ENCODE results near the gene RANBP1. TPM values are rescaled to one million over a fixed set of nuclear protein-coding genes. Genes with fewer than 3 reads are reported as not detected.

Gene RANBP1
- total and polyA plus RNA-seq, 2 of the 8 experiments (the other 6 are each of a cell fraction or from before 2014, with no cell fraction given), result 343 to 484 TPM

DNA sequence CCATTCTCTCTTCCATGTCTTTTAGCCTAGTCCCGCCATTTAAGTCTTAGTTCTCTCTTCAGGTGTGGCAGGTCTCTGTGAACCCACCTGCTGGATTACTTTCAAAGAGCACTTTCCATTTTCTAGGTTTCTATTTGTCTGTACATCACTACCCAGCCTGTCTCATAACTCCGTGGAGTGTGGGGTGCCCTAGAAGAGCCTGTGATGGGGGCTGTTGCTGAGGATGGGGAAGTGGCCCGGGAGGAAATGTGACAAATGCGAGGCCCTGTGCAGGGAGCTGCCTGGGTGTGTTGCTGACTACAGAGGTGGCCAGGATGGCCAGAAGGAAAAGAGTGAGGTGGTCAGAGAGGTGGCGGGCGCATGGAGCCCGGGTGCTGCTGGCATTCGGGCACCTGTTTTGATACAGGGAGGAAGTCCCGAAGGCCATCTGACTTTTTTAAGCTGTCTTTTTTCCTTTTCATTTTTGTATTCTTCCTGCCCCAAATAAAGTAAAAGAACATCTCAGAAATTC is 25.1 kb upstream of the RANBP1 start:
- Histone ChIP-seq H3K9me3 (ENCODE audit: insufficient read depth in 2 of 2, low read depth in 1 of 2, low read length in 1 of 2) (no peaks in the 10 kb centered on the region; a peak in 1 of 4 replicates), H3K18ac (ENCODE audit: extremely low read depth, low read length) (no peak overlapping the region), H3K14ac (ENCODE audit: insufficient read length) (no peak overlapping the region), H3K79me1 (ENCODE audit: low read depth, low read length) (peaks cover 18% of the 10 kb centered on the region), H4K20me1 (replicated peaks in 1 of 2; ENCODE audit: control insufficient read depth in 1 of 2, insufficient read depth in 2 of 2, low read length in 2 of 2) (peaks cover 18 to 46% of the 10 kb centered on the region in 2 experiments), H3K4ac (replicated peaks; ENCODE audit: insufficient read length, low read depth, low read length) (no peak overlapping the region), H2BK120ac (replicated peaks; ENCODE audit: low read depth, low read length) (no peak overlapping the region), H3K4me1 (replicated peaks in 1 of 4; ENCODE audit: control insufficient read depth in 3 of 4, insufficient read depth in 4 of 4, low read length in 3 of 4) (no peaks in the 10 kb centered on the region), H2BK15ac (ENCODE audit: low read length) (no peak overlapping the region), H2AFZ (ENCODE audit: low read length) (no peak overlapping the region), H3K56ac (replicated peaks; ENCODE audit: insufficient read length, low read depth, low read length) (no peak overlapping the region), H2BK20ac (ENCODE audit: low read length) (no peak overlapping the region), H2BK12ac (ENCODE audit: low read depth, low read length) (no peak overlapping the region), H3K79me2 (ENCODE audit: control insufficient read depth in 1 of 2, insufficient read depth in 2 of 2, low read length in 2 of 2) (peaks cover 0 to 17% of the 10 kb centered on the region in 2 experiments; a peak in 2 of 4 replicates), H4K91ac (replicated peaks; ENCODE audit: insufficient read length, low read length) (no peak overlapping the region), H3K23me2 (ENCODE audit: low read depth, low read length) (no peaks in the 10 kb centered on the region), H2AK5ac (ENCODE audit: low read depth, low read length) (no peak overlapping the region), H4K5ac (ENCODE audit: insufficient read length, low read depth, low read length) (no peak overlapping the region), H3K9ac (replicated peaks in 1 of 4; ENCODE audit: extremely low read depth in 1 of 4, low read depth in 3 of 4, low read length in 3 of 4) (no peak overlapping the region), H3K27me3 (replicated peaks in 1 of 4; ENCODE audit: control insufficient read depth in 3 of 4, extremely low read depth in 1 of 4, insufficient read depth in 3 of 4, low read length in 3 of 4) (no peaks in the 10 kb centered on the region), H3K23ac (ENCODE audit: insufficient read length) (no peak overlapping the region), H3K27ac (ENCODE audit: low read depth, low read length) (no peak overlapping the region), H3K4me3 (ENCODE audit: extremely low read depth in 1 of 4, insufficient read depth in 2 of 4, low read depth in 3 of 4, low read length in 4 of 4) (no peak overlapping the region), H3K36me3 (ENCODE audit: control insufficient read depth in 2 of 4, insufficient read depth in 4 of 4, low read length in 3 of 4) (peaks cover 78 to 97% (median 94%) of the 10 kb centered on the region in 4 experiments), H4K8ac (ENCODE audit: extremely low read depth, insufficient read depth, low read length) (no peak overlapping the region), H3K4me2 (ENCODE audit: insufficient read depth in 1 of 2, low read depth in 2 of 2, low read length in 2 of 2) (no peak overlapping the region), H2BK5ac (ENCODE audit: low read depth, low read length) (no peak overlapping the region)
- DNase-seq (ENCODE audit: low read depth in 1 of 2, low spot score in 2 of 2) (no peak), FAIRE-seq (no peak)
- ChIA-PET CTCF (ENCODE audit: partially characterized antibody) (interaction anchor here (0.6 to 1.3 kb wide), 4 partner anchors 14 to 127 kb away, joined by 3 to 7 read pairs (median 4); no protein-coding TSS in a partner anchor), POLR2A (ENCODE audit: partially characterized antibody) (interaction anchor here (1.6 to 29.4 kb wide), 3 partner anchors 10 to 35 kb away, joined by 5 to 598 read pairs (median 6); partner anchors contain the start of genes RANBP1 and TRMT2A)
- 90% methylated on average over 9 of the region's 9 CpGs; no CpG with 5 or more reads in 1 of the 2 experiments for WGBS, 2 experiments (ENCODE audit: extremely low coverage in 1 of 2, insufficient coverage in 1 of 2, insufficient read length in 1 of 2, insufficient replicate concordance in 2 of 2, low coverage in 1 of 2, low lambda C conversion rate in 2 of 2, missing lambda C conversion rate in 1 of 2)
- TF ChIP-seq, protein P1, sequence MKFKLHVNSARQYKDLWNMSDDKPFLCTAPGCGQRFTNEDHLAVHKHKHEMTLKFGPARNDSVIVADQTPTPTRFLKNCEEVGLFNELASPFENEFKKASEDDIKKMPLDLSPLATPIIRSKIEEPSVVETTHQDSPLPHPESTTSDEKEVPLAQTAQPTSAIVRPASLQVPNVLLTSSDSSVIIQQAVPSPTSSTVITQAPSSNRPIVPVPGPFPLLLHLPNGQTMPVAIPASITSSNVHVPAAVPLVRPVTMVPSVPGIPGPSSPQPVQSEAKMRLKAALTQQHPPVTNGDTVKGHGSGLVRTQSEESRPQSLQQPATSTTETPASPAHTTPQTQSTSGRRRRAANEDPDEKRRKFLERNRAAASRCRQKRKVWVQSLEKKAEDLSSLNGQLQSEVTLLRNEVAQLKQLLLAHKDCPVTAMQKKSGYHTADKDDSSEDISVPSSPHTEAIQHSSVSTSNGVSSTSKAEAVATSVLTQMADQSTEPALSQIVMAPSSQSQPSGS (IDR thresholded peaks at IDR 0.05; ENCODE audit: low read length), result no peak
- TF ChIP-seq CREB1 (IDR thresholded peaks at IDR 0.05) (no peak), SUZ12 (IDR thresholded peaks at IDR 0.05; ENCODE audit: low read length) (no peak), GABPA (IDR thresholded peaks at IDR 0.05; ENCODE audit: borderline replicate concordance, insufficient read depth, low read length) (no peak), SP4 (IDR thresholded peaks at IDR 0.05; ENCODE audit: low read length) (no peak), NANOG (IDR thresholded peaks at IDR 0.05; ENCODE audit: insufficient read depth, low read depth, low read length, poor library complexity, severe bottlenecking) (no peak), ZNF274 (IDR thresholded peaks at IDR 0.05; ENCODE audit: borderline replicate concordance, extremely low read depth, low read length) (no peak), JUN (IDR thresholded peaks at IDR 0.05; ENCODE audit: low read depth, low read length) (no peak), RBBP5 (IDR thresholded peaks at IDR 0.05; ENCODE audit: borderline replicate concordance, low read depth, low read length) (no peak), CHD2 (IDR thresholded peaks at IDR 0.05; ENCODE audit: low read length) (no peak), KDM4A (IDR thresholded peaks at IDR 0.05; ENCODE audit: low read depth, low read length, severe bottlenecking) (no peak)

All from H1 (cell line).